Activated CD8-positive, alpha-beta T cell treated with anti-CD3 and anti-CD28 coated beads, Interleukin-2, amount 10 ng/mL, durations not matched to agents 7 days and 5 days (primary cell): ENCODE data around the gene LDHB. TPM values are rescaled to one million over a fixed set of nuclear protein-coding genes. Genes with fewer than 3 reads are reported as not detected.

Source experiments
- ATAC-seq: fragments of 150-1000 bp; cut with Tn5 transposase; one replicate; pipeline ENCODE4 v1.10.0; 2021; ENCODE audit warnings: moderate library complexity
- CTCF ChIA-PET: fragments of 350-600 bp; sonication (Branson Sonifier 250); formaldehyde crosslinking; loops from one replicate; lab custom pipeline; 2021; ENCODE audit warnings: antibody characterized with exemption; lab: Charles Lee
- POLR2A ChIA-PET: fragments of 350-600 bp; sonication (Branson Sonifier 250); formaldehyde crosslinking; loops from one replicate; lab custom pipeline; 2021; ENCODE audit warnings: antibody characterized with exemption; lab: Charles Lee
- DNase-seq: peaks from one replicate; pipeline ENCODE4 v3.0.0-alpha.2; 2020
- H3K27ac Mint-ChIP-seq: one replicate; pipeline ENCODE4 v1.8.0; 2021; ENCODE audit warnings: mild to moderate bottlenecking, mixed read lengths
- H3K27me3 Mint-ChIP-seq: one replicate; pipeline ENCODE4 v1.8.0; 2021; ENCODE audit warnings: low read depth, mixed read lengths
- H3K36me3 Mint-ChIP-seq: one replicate; pipeline ENCODE4 v1.8.0; 2021; ENCODE audit warnings: low read depth, mixed read lengths
- H3K4me1 Mint-ChIP-seq: one replicate; pipeline ENCODE4 v1.8.0; 2021; ENCODE audit warnings: low read depth, mixed read lengths
- H3K4me3 Mint-ChIP-seq: one replicate; pipeline ENCODE4 v1.8.0; 2021; ENCODE audit warnings: mild to moderate bottlenecking, mixed read lengths
- H3K9me3 Mint-ChIP-seq: one replicate; pipeline ENCODE4 v1.8.0; 2022; ENCODE audit warnings: mixed read lengths; ENCODE audit not compliant: insufficient read depth
- total RNA-seq, 2 experiments: library from RNA; stranded (reverse); gene quantifications; one replicate each; pipeline ENCODE4 v1.2.3, GENCODE V29; 2021

The LDHB gene
- 1,000 to 10,000 TPM; 1,063 to 1,149 TPM for total RNA-seq

- Mint-ChIP-seq H3K4me1 (peaks cover 34% of the 10 kb centered on the region), H3K36me3 (peaks cover 41% of the 10 kb centered on the region), H3K27me3 (no peaks in the 10 kb centered on the region), H3K9me3 (no peaks in the 10 kb centered on the region), H3K27ac (peak within 1 kb of the TSS; percentile 100), H3K4me3 (peak within 1 kb of the TSS; percentile 99)
- DNase-seq (peak; percentile 98), ATAC-seq (peak; percentile 97)
- ChIA-PET POLR2A (interaction anchor here (0.6 to 2.6 kb wide), 22 partner anchors 8 to 220 kb away, joined by 3 to 27 read pairs (median 7); partner anchors contain the start of genes GOLT1B, PYROXD1 and RECQL), CTCF (interaction anchor here (0.7 to 3.2 kb wide), 7 partner anchors 10 to 44 kb away, joined by 3 to 21 read pairs (median 4); no protein-coding TSS in a partner anchor)
These were observed at the start of gene LDHB for GRCh38 chr12:21657326-21658077. Gene LDHB (minus strand): TSS chr12:21657842. CDS start chr12:21654671, 3,171 bp downstream.

- POLR2A ChIA-PET: no interaction called here
- CTCF ChIA-PET: no interaction called here
- no peaks in the 10 kb centered on the region for H3K9me3 Mint-ChIP-seq
- no peaks in the 10 kb centered on the region for H3K4me1 Mint-ChIP-seq
- ATAC-seq (no peak), DNase-seq (no peak)
- no peaks in the 10 kb centered on the region for H3K36me3 Mint-ChIP-seq
- H3K27ac Mint-ChIP-seq: no peak overlapping the region
- H3K27me3 Mint-ChIP-seq: peaks cover 3% of the 10 kb centered on the region
- no peak overlapping the region for H3K4me3 Mint-ChIP-seq
These were observed 47.2 kb upstream of the LDHB start for GRCh38 chr12:21704847-21705246.

GRCh38 chr12:21699851-21700250, 42.2 kb upstream of the LDHB start:
- Mint-ChIP-seq H3K4me3 (no peak overlapping the region), H3K36me3 (no peaks in the 10 kb centered on the region), H3K4me1 (no peaks in the 10 kb centered on the region), H3K9me3 (no peaks in the 10 kb centered on the region), H3K27ac (no peak overlapping the region), H3K27me3 (peaks cover 3% of the 10 kb centered on the region)
- POLR2A ChIA-PET: no interaction called here
- ATAC-seq (no peak), DNase-seq (no peak)
- CTCF ChIA-PET: interaction anchor here (0.8 to 3.5 kb wide), 8 partner anchors 9 to 744 kb away, joined by 3 to 22 read pairs (median 4); no protein-coding TSS in a partner anchor

- DNase-seq (no peak), ATAC-seq (no peak)
- Mint-ChIP-seq H3K27ac (no peak overlapping the region), H3K27me3 (peaks cover 3% of the 10 kb centered on the region), H3K9me3 (no peaks in the 10 kb centered on the region), H3K36me3 (no peaks in the 10 kb centered on the region), H3K4me1 (no peaks in the 10 kb centered on the region), H3K4me3 (no peak overlapping the region)
- CTCF ChIA-PET: interaction anchor here (0.6 to 3.5 kb wide), 26 partner anchors 12 to 986 kb away, joined by 3 to 22 read pairs (median 3); partner anchors contain the start of gene CMAS
- POLR2A ChIA-PET: interaction anchor here (0.6 kb wide), 1 partner anchor 697 kb away, joined by 3 read pairs; no protein-coding TSS in a partner anchor
These were observed 40.4 kb upstream of the LDHB start for GRCh38 chr12:21697904-21698630.

GRCh38 chr12:21696625-21697024, 39.0 kb upstream of the LDHB start:
- Mint-ChIP-seq H3K9me3 (no peaks in the 10 kb centered on the region), H3K27me3 (peaks cover 3% of the 10 kb centered on the region), H3K27ac (no peak overlapping the region), H3K4me3 (no peak overlapping the region), H3K4me1 (no peaks in the 10 kb centered on the region), H3K36me3 (no peaks in the 10 kb centered on the region)
- CTCF ChIA-PET: interaction anchor here (0.7 to 3.5 kb wide), 12 partner anchors 13 to 765 kb away, joined by 3 to 22 read pairs (median 4); no protein-coding TSS in a partner anchor
- no peak for DNase-seq
- no peak for ATAC-seq
- POLR2A ChIA-PET: no interaction called here

GRCh38 chr12:21695986-21696385, 38.3 kb upstream of the LDHB start:
- Mint-ChIP-seq H3K4me1 (no peaks in the 10 kb centered on the region), H3K27ac (no peak overlapping the region), H3K9me3 (no peaks in the 10 kb centered on the region), H3K27me3 (peaks cover 3% of the 10 kb centered on the region), H3K4me3 (no peak overlapping the region), H3K36me3 (no peaks in the 10 kb centered on the region)
- ChIA-PET POLR2A (no interaction called here), CTCF (interaction anchor here (0.9 to 2.5 kb wide), 7 partner anchors 16 to 765 kb away, joined by 3 to 7 read pairs (median 4); no protein-coding TSS in a partner anchor)
- DNase-seq: no peak
- no peak for ATAC-seq

- no peaks in the 10 kb centered on the region for H3K9me3 Mint-ChIP-seq
- no peak overlapping the region for H3K27ac Mint-ChIP-seq
- CTCF ChIA-PET: interaction anchor here (0.6 kb wide), 1 partner anchor 16 kb away, joined by 3 read pairs; no protein-coding TSS in a partner anchor
- peaks cover 4% of the 10 kb centered on the region for H3K4me1 Mint-ChIP-seq
- H3K4me3 Mint-ChIP-seq: no peak overlapping the region
- POLR2A ChIA-PET: no interaction called here
- H3K36me3 Mint-ChIP-seq: no peaks in the 10 kb centered on the region
- no peak for ATAC-seq
- DNase-seq: no peak
- H3K27me3 Mint-ChIP-seq: no peaks in the 10 kb centered on the region
These were observed 37.0 kb upstream of the LDHB start for GRCh38 chr12:21694660-21695059.

GRCh38 chr12:21691515-21691914, 33.9 kb upstream of the LDHB start:
- DNase-seq (no peak), ATAC-seq (no peak)
- Mint-ChIP-seq H3K27me3 (no peaks in the 10 kb centered on the region), H3K9me3 (peaks cover 4% of the 10 kb centered on the region), H3K4me3 (no peak overlapping the region), H3K36me3 (no peaks in the 10 kb centered on the region), H3K4me1 (peaks cover 4% of the 10 kb centered on the region), H3K27ac (no peak overlapping the region)
- CTCF ChIA-PET: interaction anchor here (1.5 kb wide), 1 partner anchor 11 kb away, joined by 6 read pairs; no protein-coding TSS in a partner anchor
- POLR2A ChIA-PET: no interaction called here

GRCh38 chr12:21690704-21691368, 33.2 kb upstream of the LDHB start:
- DNase-seq (no peak), ATAC-seq (no peak)
- ChIA-PET CTCF (interaction anchor here (0.8 to 2.6 kb wide), 3 partner anchors 9 to 10 kb away, joined by 3 to 13 read pairs (median 6); no protein-coding TSS in a partner anchor), POLR2A (no interaction called here)
- Mint-ChIP-seq H3K36me3 (no peaks in the 10 kb centered on the region), H3K9me3 (peaks cover 4% of the 10 kb centered on the region), H3K4me3 (no peak overlapping the region), H3K27ac (no peak overlapping the region), H3K27me3 (no peaks in the 10 kb centered on the region), H3K4me1 (peaks cover 4% of the 10 kb centered on the region)

- H3K4me1 Mint-ChIP-seq: peaks cover 17% of the 10 kb centered on the region
- no peaks in the 10 kb centered on the region for H3K36me3 Mint-ChIP-seq
- no peak overlapping the region for H3K4me3 Mint-ChIP-seq
- no peak for DNase-seq
- H3K27ac Mint-ChIP-seq: no peak overlapping the region
- no peaks in the 10 kb centered on the region for H3K9me3 Mint-ChIP-seq
- ChIA-PET CTCF (interaction anchor here (1.3 to 4.7 kb wide), 2 partner anchors 49 to 74 kb away, joined by 4 to 35 read pairs; no protein-coding TSS in a partner anchor), POLR2A (interaction anchor here (1.4 kb wide), 1 partner anchor 25 kb away, joined by 5 read pairs; the partner anchor contains the start of gene LDHB)
- H3K27me3 Mint-ChIP-seq: peaks cover 6% of the 10 kb centered on the region
- ATAC-seq: no peak
These were observed 25.5 kb upstream of the LDHB start for GRCh38 chr12:21683115-21683514.

- ChIA-PET POLR2A (interaction anchor here (1.9 to 2.9 kb wide), 2 partner anchors 21 to 177 kb away, joined by 4 to 27 read pairs; partner anchors contain the start of genes GOLT1B, LDHB and RECQL), CTCF (interaction anchor here (0.8 to 4.7 kb wide), 6 partner anchors 17 to 110 kb away, joined by 3 to 35 read pairs (median 8); partner anchors contain the start of gene LDHB)
- no peak overlapping the region for H3K27ac Mint-ChIP-seq
- ATAC-seq (no peak), DNase-seq (no peak)
- no peaks in the 10 kb centered on the region for H3K9me3 Mint-ChIP-seq
- H3K27me3 Mint-ChIP-seq: peaks cover 5% of the 10 kb centered on the region
- peaks cover 32% of the 10 kb centered on the region for H3K4me1 Mint-ChIP-seq
- no peaks in the 10 kb centered on the region for H3K36me3 Mint-ChIP-seq
- no peak overlapping the region for H3K4me3 Mint-ChIP-seq
These were observed 21.3 kb upstream of the LDHB start for GRCh38 chr12:21678959-21679358.
